Ishikawa (cell line): Measurements from ENCODE around the gene RASSF5.

ENCODE experiments used
- CEBPB ChIP-seq: IDR thresholded peaks from 2 replicates; pipeline ENCODE4 v1.6.1; 2012
- CREB1 ChIP-seq: IDR thresholded peaks from 2 replicates; pipeline ENCODE4 v1.6.1; 2012; ENCODE audit warnings: low read depth
- EGR1 ChIP-seq: IDR thresholded peaks from 2 replicates; pipeline ENCODE4 v1.6.1; 2012
- EP300 ChIP-seq: IDR thresholded peaks from 2 replicates; pipeline ENCODE4 v1.6.1; 2012; ENCODE audit warnings: borderline replicate concordance
- FOXM1 ChIP-seq: IDR thresholded peaks from 2 replicates; pipeline ENCODE4 v1.6.1; 2012; ENCODE audit warnings: low read depth, borderline replicate concordance
- MAX ChIP-seq: IDR thresholded peaks from 2 replicates; pipeline ENCODE4 v1.6.1; 2012
- NFIC ChIP-seq: IDR thresholded peaks from 2 replicates; pipeline ENCODE4 v1.6.1; 2012
- RAD21 ChIP-seq: IDR thresholded peaks from 2 replicates; pipeline ENCODE4 v1.6.1; 2012; ENCODE audit warnings: low read depth
- TAF1 ChIP-seq: IDR thresholded peaks from 2 replicates; pipeline ENCODE4 v1.6.1; 2012; ENCODE audit warnings: low read depth, mild to moderate bottlenecking
- TCF12 ChIP-seq: IDR thresholded peaks from 2 replicates; pipeline ENCODE4 v1.6.1; 2012; ENCODE audit warnings: low read depth
- TEAD4 ChIP-seq: IDR thresholded peaks from 2 replicates; pipeline ENCODE4 v1.6.1; 2012
- YY1 ChIP-seq: IDR thresholded peaks from 2 replicates; pipeline ENCODE4 v1.6.1; 2012; ENCODE audit warnings: low read depth
- ZBTB7A ChIP-seq: IDR thresholded peaks from 2 replicates; pipeline ENCODE4 v1.6.1; 2012; ENCODE audit warnings: low read depth
- TF ChIP-seq, protein P1 (sequence below): IDR thresholded peaks from 2 replicates; pipeline ENCODE4 v1.6.1; 2012
- TF ChIP-seq, protein P2 (sequence below): IDR thresholded peaks from 2 replicates; pipeline ENCODE4 v1.6.1; 2012; ENCODE audit warnings: low read depth, mild to moderate bottlenecking

RASSF5 gene

GRCh38 chr1:206568779-206569352 lies 61.5 kb downstream of the RASSF5 start:
- TF ChIP-seq FOXM1, result no peak
- TF ChIP-seq, protein P1, sequence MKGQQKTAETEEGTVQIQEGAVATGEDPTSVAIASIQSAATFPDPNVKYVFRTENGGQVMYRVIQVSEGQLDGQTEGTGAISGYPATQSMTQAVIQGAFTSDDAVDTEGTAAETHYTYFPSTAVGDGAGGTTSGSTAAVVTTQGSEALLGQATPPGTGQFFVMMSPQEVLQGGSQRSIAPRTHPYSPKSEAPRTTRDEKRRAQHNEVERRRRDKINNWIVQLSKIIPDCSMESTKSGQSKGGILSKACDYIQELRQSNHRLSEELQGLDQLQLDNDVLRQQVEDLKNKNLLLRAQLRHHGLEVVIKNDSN, result no peak
- TF ChIP-seq NFIC, result no peak
- TF ChIP-seq YY1, result no peak
- TF ChIP-seq CEBPB, result no peak
- TF ChIP-seq, protein P2, sequence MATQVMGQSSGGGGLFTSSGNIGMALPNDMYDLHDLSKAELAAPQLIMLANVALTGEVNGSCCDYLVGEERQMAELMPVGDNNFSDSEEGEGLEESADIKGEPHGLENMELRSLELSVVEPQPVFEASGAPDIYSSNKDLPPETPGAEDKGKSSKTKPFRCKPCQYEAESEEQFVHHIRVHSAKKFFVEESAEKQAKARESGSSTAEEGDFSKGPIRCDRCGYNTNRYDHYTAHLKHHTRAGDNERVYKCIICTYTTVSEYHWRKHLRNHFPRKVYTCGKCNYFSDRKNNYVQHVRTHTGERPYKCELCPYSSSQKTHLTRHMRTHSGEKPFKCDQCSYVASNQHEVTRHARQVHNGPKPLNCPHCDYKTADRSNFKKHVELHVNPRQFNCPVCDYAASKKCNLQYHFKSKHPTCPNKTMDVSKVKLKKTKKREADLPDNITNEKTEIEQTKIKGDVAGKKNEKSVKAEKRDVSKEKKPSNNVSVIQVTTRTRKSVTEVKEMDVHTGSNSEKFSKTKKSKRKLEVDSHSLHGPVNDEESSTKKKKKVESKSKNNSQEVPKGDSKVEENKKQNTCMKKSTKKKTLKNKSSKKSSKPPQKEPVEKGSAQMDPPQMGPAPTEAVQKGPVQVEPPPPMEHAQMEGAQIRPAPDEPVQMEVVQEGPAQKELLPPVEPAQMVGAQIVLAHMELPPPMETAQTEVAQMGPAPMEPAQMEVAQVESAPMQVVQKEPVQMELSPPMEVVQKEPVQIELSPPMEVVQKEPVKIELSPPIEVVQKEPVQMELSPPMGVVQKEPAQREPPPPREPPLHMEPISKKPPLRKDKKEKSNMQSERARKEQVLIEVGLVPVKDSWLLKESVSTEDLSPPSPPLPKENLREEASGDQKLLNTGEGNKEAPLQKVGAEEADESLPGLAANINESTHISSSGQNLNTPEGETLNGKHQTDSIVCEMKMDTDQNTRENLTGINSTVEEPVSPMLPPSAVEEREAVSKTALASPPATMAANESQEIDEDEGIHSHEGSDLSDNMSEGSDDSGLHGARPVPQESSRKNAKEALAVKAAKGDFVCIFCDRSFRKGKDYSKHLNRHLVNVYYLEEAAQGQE, result no peak
- TF ChIP-seq TAF1, result no peak
- no peak for TF ChIP-seq MAX
- no peak for TF ChIP-seq EP300

DNA sequence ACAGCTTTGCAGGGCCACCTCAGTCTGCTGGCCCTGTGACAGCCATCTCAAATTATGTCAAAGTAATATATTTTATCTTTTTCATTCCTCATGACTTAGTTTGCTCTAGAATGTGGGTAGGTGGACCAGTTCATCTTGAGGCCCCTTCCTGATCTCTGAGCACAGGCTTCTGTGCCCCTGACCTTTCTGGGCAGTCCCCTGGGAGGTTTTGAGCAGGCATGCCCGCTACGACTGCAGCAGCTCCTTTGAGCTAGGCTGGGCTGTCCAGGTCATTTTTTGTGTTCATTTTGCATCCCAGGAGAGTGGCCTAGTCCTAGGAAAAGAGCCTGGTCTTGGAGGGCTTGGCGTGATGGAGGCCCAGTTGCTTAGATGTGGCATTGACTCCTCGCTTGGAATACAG lies 62.2 kb downstream of the RASSF5 start:
- TF ChIP-seq RAD21, result no peak
- no peak for TF ChIP-seq FOXM1
- no peak for TF ChIP-seq EGR1
- TF ChIP-seq ZBTB7A, result no peak
- TF ChIP-seq EP300, result no peak
- TF ChIP-seq, protein P1, result no peak
- no peak for TF ChIP-seq YY1
- TF ChIP-seq TAF1, result no peak
- TF ChIP-seq MAX, result no peak
- no peak for TF ChIP-seq CREB1
- TF ChIP-seq TEAD4, result no peak
- TF ChIP-seq, protein P2, result no peak
- TF ChIP-seq TCF12, result no peak
- no peak for TF ChIP-seq NFIC

GRCh38 chr1:206570529-206570928 lies 63.2 kb downstream of the RASSF5 start:
- TF ChIP-seq TEAD4, result no peak
- TF ChIP-seq CEBPB, result no peak
- TF ChIP-seq, protein P2, result no peak
- TF ChIP-seq FOXM1, result no peak
- TF ChIP-seq NFIC, result no peak
- no peak for TF ChIP-seq TCF12
- no peak for TF ChIP-seq RAD21
- TF ChIP-seq EGR1, result no peak
- TF ChIP-seq EP300, result no peak
- TF ChIP-seq TAF1, result no peak
- TF ChIP-seq ZBTB7A, result no peak
- TF ChIP-seq, protein P1, result no peak
- no peak for TF ChIP-seq CREB1
- no peak for TF ChIP-seq YY1
- TF ChIP-seq MAX, result no peak

DNA sequence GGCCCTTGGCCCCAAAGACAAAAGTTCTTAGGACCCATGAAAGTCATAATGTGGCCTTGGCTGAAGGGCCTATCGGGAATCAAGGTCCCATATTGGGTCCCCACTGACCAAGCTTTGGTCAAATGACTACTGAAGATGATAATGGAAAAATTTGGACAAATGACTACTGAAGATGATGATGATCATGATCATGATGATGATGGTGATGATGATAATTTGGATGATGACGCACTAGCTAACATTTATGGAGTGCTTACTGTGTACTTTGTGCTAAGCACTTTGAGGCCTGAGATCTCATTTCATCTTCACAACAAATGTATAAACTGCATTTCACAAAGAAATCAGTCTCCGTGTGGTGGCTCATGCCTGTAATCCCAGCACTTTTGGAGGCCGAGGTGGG lies 65.5 kb downstream of the RASSF5 start:
- no peak for TF ChIP-seq MAX
- TF ChIP-seq, protein P1, result no peak
- TF ChIP-seq EP300, result no peak
- TF ChIP-seq ZBTB7A, result no peak
- TF ChIP-seq CREB1, result no peak
- no peak for TF ChIP-seq CEBPB
